HG03457 (cell line): ENCODE measurements around the gene ABR.
"Not testable (repeated sequence)": the region's sequence is repeated elsewhere in the genome, so short reads cannot be mapped to it uniquely, and the experiment has no call there.

Experiments
- ATAC-seq: cut with Tn5 transposase; IDR thresholded peaks from one replicate; pipeline ENCODE4 v1.9.1; 2021; ENCODE audit warnings: moderate number of reproducible peaks; ENCODE audit not compliant: unreplicated experiment

The ABR gene

GRCh38 chr17:1050996-1051925, 128.5 kb downstream of the ABR start:
- no peak for ATAC-seq

GRCh38 chr17:1050246-1050995, 129.4 kb downstream of the ABR start:
- no peak for ATAC-seq

- no peak for ATAC-seq
Observed at GRCh38 chr17:1049446-1050225, 130.1 kb downstream of the ABR start.

- not testable (repeated sequence) for ATAC-seq
Observed at GRCh38 chr17:1048516-1049115, 131.2 kb downstream of the ABR start.

- ATAC-seq: no peak
Observed at GRCh38 chr17:1047879-1048470, 131.8 kb downstream of the ABR start.

GRCh38 chr17:1047177-1047878, 132.5 kb downstream of the ABR start:
- ATAC-seq: no peak

- ATAC-seq: no peak
Observed at GRCh38 chr17:1045456-1045855, 134.3 kb downstream of the ABR start.

GRCh38 chr17:1044387-1045009, 135.3 kb downstream of the ABR start:
- ATAC-seq: not testable (repeated sequence)

GRCh38 chr17:1043601-1044251, 136.1 kb downstream of the ABR start:
- ATAC-seq: no peak

- ATAC-seq: no peak
Observed at GRCh38 chr17:1042486-1042885, 137.3 kb downstream of the ABR start.

GRCh38 chr17:1041746-1042145, 138.0 kb downstream of the ABR start:
- no peak for ATAC-seq

GRCh38 chr17:1040216-1040600, 139.6 kb downstream of the ABR start:
- no peak for ATAC-seq

GRCh38 chr17:1039511-1040215, 140.1 kb downstream of the ABR start:
- ATAC-seq: no peak

GRCh38 chr17:1039123-1039507, 140.7 kb downstream of the ABR start:
- ATAC-seq: no peak

GRCh38 chr17:1038459-1039122, 141.2 kb downstream of the ABR start:
- no peak for ATAC-seq

- ATAC-seq: no peak
Observed at GRCh38 chr17:1037238-1037879, 142.4 kb downstream of the ABR start.

- no peak for ATAC-seq
Observed at GRCh38 chr17:1036845-1037237, 142.9 kb downstream of the ABR start.
